Neural cell (in vitro differentiated cells): ENCODE data around the gene KDM4C.

Experiments used
- CTCF ChIP-seq: fragments of 450-650 bp; IDR thresholded peaks from 2 replicates; pipeline ENCODE4 v1.5.1; 2014; ENCODE audit warnings: antibody characterized with exemption, mild to moderate bottlenecking, moderate library complexity; ENCODE audit not compliant: poor library complexity, severe bottlenecking
- EP300 ChIP-seq: fragments of 450-650 bp; conservative IDR thresholded peaks from 2 replicates; pipeline ENCODE4 v1.6.1; 2014; ENCODE audit warnings: antibody characterized with exemption, mild to moderate bottlenecking, moderate library complexity; ENCODE audit not compliant: poor library complexity, severe bottlenecking
- POLR2AphosphoS5 ChIP-seq: IDR thresholded peaks from 2 replicates; pipeline ENCODE4 v1.6.1; 2012

- TF ChIP-seq CTCF (no peak), EP300 (no peak), POLR2AphosphoS5 (no peak)
These were observed 217.4 kb downstream of the KDM4C start for GRCh38 chr9:6975198-6975597.
